Breast epithelium (tissue), 4 donors: ENCODE measurements around the gene TGIF1. TPM values are rescaled to one million over a fixed set of nuclear protein-coding genes. Genes with fewer than 3 reads are reported as not detected.

Experiments used
- DNase-seq, 2 donors: peaks; one replicate each; pipeline ENCODE4 v3.0.0-alpha.2; 2019; ENCODE audit warnings: low spot score in 2 of 2
- H3K27ac ChIP-seq, 2 donors: fragments of 200-600 bp; sonication (generic) in 1 of 2; one replicate each; pipeline ENCODE4 v1.5.1; 2016 to 2019; ENCODE audit warnings: mild to moderate bottlenecking in 1 of 2
- H3K27me3 ChIP-seq, 2 donors: fragments of 200-600 bp; sonication (generic) in 1 of 2; one replicate each; pipeline versions ENCODE4 v1.5.1 to v1.6.0; 2017 to 2019; ENCODE audit warnings: control low read depth in 1 of 2, mild to moderate bottlenecking in 1 of 2
- H3K36me3 ChIP-seq: fragments of 200-600 bp; one replicate; pipeline ENCODE4 v1.5.1; 2019
- H3K4me1 ChIP-seq, 2 donors: fragments of 200-600 bp; sonication (generic); one replicate each; pipeline ENCODE4 v1.5.1; 2016 to 2019; ENCODE audit warnings: control low read depth in 1 of 2
- H3K4me3 ChIP-seq, 3 donors: fragments of 200-600 bp; sonication (generic); 1 replicate in 2 of 3; 2 replicates in 1 of 3; pipeline ENCODE4 v1.5.1; 2016 to 2019; ENCODE audit warnings: mild to moderate bottlenecking in 3 of 3, moderate library complexity in 2 of 3
- H3K9me3 ChIP-seq, 2 donors: fragments of 200-600 bp; sonication (generic) in 1 of 2; one replicate each; pipeline ENCODE4 v1.5.1; 2016 to 2019; ENCODE audit warnings: control low read depth in 1 of 2
- CTCF ChIP-seq, 3 donors: fragments of 450-650 bp; IDR thresholded peaks; one replicate each; pipeline ENCODE4 v1.5.1; 2016 to 2017; ENCODE audit warnings: antibody characterized with exemption in 3 of 3, mild to moderate bottlenecking in 3 of 3, moderate library complexity in 3 of 3
- POLR2A ChIP-seq: fragments of 450-650 bp; IDR thresholded peaks from one replicate; pipeline ENCODE4 v1.6.1; 2016; ENCODE audit warnings: antibody characterized with exemption, mild to moderate bottlenecking, moderate library complexity
- POLR2AphosphoS5 ChIP-seq, 3 donors: sonication (generic); formaldehyde crosslinking; IDR thresholded peaks; one replicate each; pipeline ENCODE4 v1.6.1; 2017; ENCODE audit warnings: antibody characterized with exemption in 3 of 3
- intact Hi-C: fragments of 100-400 bp; cut with DNase I; formaldehyde crosslinking; loops from one replicate; pipeline ENCODE4 v1.15.1; 2023; ENCODE audit warnings: low total_unique reads
- total RNA-seq, 3 donors: library from RNA; depleted of rRNA; stranded (reverse); fragments of >200 nt; gene quantifications; one replicate each; pipeline ENCODE4 v1.1.0, GENCODE V29; 2016

Gene TGIF1
- total RNA-seq, 3 donors from 2014 or later, result 67.7 to 161 (median 108) TPM

- TF ChIP-seq POLR2A, result no peak
- no peak for TF ChIP-seq CTCF (IDR thresholded peaks at IDR 0.05)
- TF ChIP-seq POLR2AphosphoS5 (IDR thresholded peaks at IDR 0.05), result no peak
- H3K9me3 ChIP-seq, result no peaks in the 10 kb centered on the region
- H3K27me3 ChIP-seq, result no peaks in the 10 kb centered on the region
- intact Hi-C loops, result no loop called here
- H3K4me3 ChIP-seq, result no peak overlapping the region
- no peak for DNase-seq
- no peaks in the 10 kb centered on the region for H3K36me3 ChIP-seq
- no peak overlapping the region for H3K27ac ChIP-seq
- no peaks in the 10 kb centered on the region for H3K4me1 ChIP-seq
These were observed 31.8 kb downstream of the TGIF1 start for GRCh38 chr18:3481696-3482210.

- TF ChIP-seq POLR2A (no peak), POLR2AphosphoS5 (IDR thresholded peaks at IDR 0.05) (no peak), CTCF (IDR thresholded peaks at IDR 0.05) (no peak)
- intact Hi-C loops, result no loop called here
- H3K27ac ChIP-seq, result no peak overlapping the region
- no peaks in the 10 kb centered on the region for H3K4me1 ChIP-seq
- H3K4me3 ChIP-seq, result no peak overlapping the region
- DNase-seq, result no peak
- H3K36me3 ChIP-seq, result no peaks in the 10 kb centered on the region
- H3K9me3 ChIP-seq, result no peaks in the 10 kb centered on the region
- H3K27me3 ChIP-seq, result no peaks in the 10 kb centered on the region
These were observed 32.3 kb downstream of the TGIF1 start for GRCh38 chr18:3482258-3482657.

- Histone ChIP-seq H3K9me3 (no peaks in the 10 kb centered on the region), H3K27me3 (no peaks in the 10 kb centered on the region), H3K4me3 (no peak overlapping the region), H3K4me1 (no peaks in the 10 kb centered on the region), H3K36me3 (no peaks in the 10 kb centered on the region), H3K27ac (no peak overlapping the region)
- no peak for DNase-seq
- no peak for TF ChIP-seq POLR2AphosphoS5 (IDR thresholded peaks at IDR 0.05)
- intact Hi-C loops, result no loop called here
These were observed 35.5 kb downstream of the TGIF1 start for GRCh38 chr18:3485153-3486149.

GRCh38 chr18:3486512-3486911, 36.5 kb downstream of the TGIF1 start:
- no peaks in the 10 kb centered on the region for H3K9me3 ChIP-seq
- H3K4me3 ChIP-seq, result no peak overlapping the region
- H3K36me3 ChIP-seq, result no peaks in the 10 kb centered on the region
- no peaks in the 10 kb centered on the region for H3K4me1 ChIP-seq
- intact Hi-C loops, result no loop called here
- no peak overlapping the region for H3K27ac ChIP-seq
- no peak for DNase-seq
- TF ChIP-seq POLR2AphosphoS5 (IDR thresholded peaks at IDR 0.05) (no peak), CTCF (IDR thresholded peaks at IDR 0.05) (no peak), POLR2A (no peak)
- no peaks in the 10 kb centered on the region for H3K27me3 ChIP-seq

GRCh38 chr18:3489462-3489861, 39.5 kb downstream of the TGIF1 start:
- H3K27ac ChIP-seq, result no peak overlapping the region
- no peaks in the 10 kb centered on the region for H3K27me3 ChIP-seq
- intact Hi-C loops, result no loop called here
- no peak for DNase-seq
- H3K4me3 ChIP-seq, result no peak overlapping the region
- H3K4me1 ChIP-seq, result no peaks in the 10 kb centered on the region
- no peaks in the 10 kb centered on the region for H3K9me3 ChIP-seq
- TF ChIP-seq POLR2A, result no peak
- no peak for TF ChIP-seq POLR2AphosphoS5 (IDR thresholded peaks at IDR 0.05)
- no peak for TF ChIP-seq CTCF (IDR thresholded peaks at IDR 0.05)
- H3K36me3 ChIP-seq, result no peaks in the 10 kb centered on the region
